Ishikawa (cell line): ENCODE results near the gene CRTAC1.

ENCODE experiments used
- CREB1 ChIP-seq: IDR thresholded peaks from 2 replicates; pipeline ENCODE4 v1.6.1; 2012; ENCODE audit warnings: low read depth
- EGR1 ChIP-seq: IDR thresholded peaks from 2 replicates; pipeline ENCODE4 v1.6.1; 2012
- EP300 ChIP-seq: IDR thresholded peaks from 2 replicates; pipeline ENCODE4 v1.6.1; 2012; ENCODE audit warnings: borderline replicate concordance
- FOXM1 ChIP-seq: IDR thresholded peaks from 2 replicates; pipeline ENCODE4 v1.6.1; 2012; ENCODE audit warnings: low read depth, borderline replicate concordance
- NFIC ChIP-seq: IDR thresholded peaks from 2 replicates; pipeline ENCODE4 v1.6.1; 2012
- RAD21 ChIP-seq: IDR thresholded peaks from 2 replicates; pipeline ENCODE4 v1.6.1; 2012; ENCODE audit warnings: low read depth
- TAF1 ChIP-seq: IDR thresholded peaks from 2 replicates; pipeline ENCODE4 v1.6.1; 2012; ENCODE audit warnings: low read depth, mild to moderate bottlenecking
- TCF12 ChIP-seq: IDR thresholded peaks from 2 replicates; pipeline ENCODE4 v1.6.1; 2012; ENCODE audit warnings: low read depth
- TEAD4 ChIP-seq: IDR thresholded peaks from 2 replicates; pipeline ENCODE4 v1.6.1; 2012
- YY1 ChIP-seq: IDR thresholded peaks from 2 replicates; pipeline ENCODE4 v1.6.1; 2012; ENCODE audit warnings: low read depth
- ZBTB7A ChIP-seq: IDR thresholded peaks from 2 replicates; pipeline ENCODE4 v1.6.1; 2012; ENCODE audit warnings: low read depth
- TF ChIP-seq, protein P1 (sequence below): IDR thresholded peaks from 2 replicates; pipeline ENCODE4 v1.6.1; 2012
- TF ChIP-seq, protein P2 (sequence below): IDR thresholded peaks from 2 replicates; pipeline ENCODE4 v1.6.1; 2012; ENCODE audit warnings: low read depth, mild to moderate bottlenecking

DNA sequence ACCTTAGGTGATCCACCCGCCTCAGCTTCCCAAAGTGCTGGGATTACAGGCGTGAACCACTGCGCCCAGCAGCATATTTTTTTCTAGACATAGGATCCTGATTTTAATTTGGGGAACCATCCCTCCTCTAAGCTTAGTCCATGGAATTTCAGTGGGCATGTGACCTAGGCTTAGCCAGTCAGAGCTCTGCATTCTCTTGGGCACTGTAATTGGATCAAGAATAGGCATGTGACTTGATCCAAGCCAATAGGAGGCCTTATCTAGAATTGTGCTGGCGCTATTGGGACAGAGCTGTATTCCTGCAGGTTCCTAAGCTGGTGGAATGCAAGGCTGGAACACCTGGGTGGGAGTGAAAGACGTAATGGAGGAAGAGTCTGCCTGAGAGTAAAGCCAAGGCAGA lies 36.7 kb upstream of the CRTAC1 start:
- TF ChIP-seq, protein P1, sequence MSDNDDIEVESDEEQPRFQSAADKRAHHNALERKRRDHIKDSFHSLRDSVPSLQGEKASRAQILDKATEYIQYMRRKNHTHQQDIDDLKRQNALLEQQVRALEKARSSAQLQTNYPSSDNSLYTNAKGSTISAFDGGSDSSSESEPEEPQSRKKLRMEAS, result no peak
- no peak for TF ChIP-seq EP300
- no peak for TF ChIP-seq ZBTB7A
- no peak for TF ChIP-seq CREB1
- TF ChIP-seq, protein P2, sequence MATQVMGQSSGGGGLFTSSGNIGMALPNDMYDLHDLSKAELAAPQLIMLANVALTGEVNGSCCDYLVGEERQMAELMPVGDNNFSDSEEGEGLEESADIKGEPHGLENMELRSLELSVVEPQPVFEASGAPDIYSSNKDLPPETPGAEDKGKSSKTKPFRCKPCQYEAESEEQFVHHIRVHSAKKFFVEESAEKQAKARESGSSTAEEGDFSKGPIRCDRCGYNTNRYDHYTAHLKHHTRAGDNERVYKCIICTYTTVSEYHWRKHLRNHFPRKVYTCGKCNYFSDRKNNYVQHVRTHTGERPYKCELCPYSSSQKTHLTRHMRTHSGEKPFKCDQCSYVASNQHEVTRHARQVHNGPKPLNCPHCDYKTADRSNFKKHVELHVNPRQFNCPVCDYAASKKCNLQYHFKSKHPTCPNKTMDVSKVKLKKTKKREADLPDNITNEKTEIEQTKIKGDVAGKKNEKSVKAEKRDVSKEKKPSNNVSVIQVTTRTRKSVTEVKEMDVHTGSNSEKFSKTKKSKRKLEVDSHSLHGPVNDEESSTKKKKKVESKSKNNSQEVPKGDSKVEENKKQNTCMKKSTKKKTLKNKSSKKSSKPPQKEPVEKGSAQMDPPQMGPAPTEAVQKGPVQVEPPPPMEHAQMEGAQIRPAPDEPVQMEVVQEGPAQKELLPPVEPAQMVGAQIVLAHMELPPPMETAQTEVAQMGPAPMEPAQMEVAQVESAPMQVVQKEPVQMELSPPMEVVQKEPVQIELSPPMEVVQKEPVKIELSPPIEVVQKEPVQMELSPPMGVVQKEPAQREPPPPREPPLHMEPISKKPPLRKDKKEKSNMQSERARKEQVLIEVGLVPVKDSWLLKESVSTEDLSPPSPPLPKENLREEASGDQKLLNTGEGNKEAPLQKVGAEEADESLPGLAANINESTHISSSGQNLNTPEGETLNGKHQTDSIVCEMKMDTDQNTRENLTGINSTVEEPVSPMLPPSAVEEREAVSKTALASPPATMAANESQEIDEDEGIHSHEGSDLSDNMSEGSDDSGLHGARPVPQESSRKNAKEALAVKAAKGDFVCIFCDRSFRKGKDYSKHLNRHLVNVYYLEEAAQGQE, result no peak
- no peak for TF ChIP-seq YY1
- TF ChIP-seq TAF1, result no peak
- TF ChIP-seq RAD21, result no peak
- no peak for TF ChIP-seq TEAD4
- TF ChIP-seq TCF12, result no peak
- TF ChIP-seq NFIC, result no peak
- no peak for TF ChIP-seq EGR1
- no peak for TF ChIP-seq FOXM1
